Measurements from ENCODE around the gene MTA1. TPM values are rescaled to one million over a fixed set of nuclear protein-coding genes. Genes with fewer than 3 reads are reported as not detected.
A peak's percentile ranks its signal among the peaks of the same experiment; 100 is the strongest.

MTA1 gene
- total and polyA plus RNA-seq, 2 of the 8 experiments (the other 6 are each of a cell fraction or from before 2014, with no cell fraction given), result 73.9 to 221 TPM

DNA sequence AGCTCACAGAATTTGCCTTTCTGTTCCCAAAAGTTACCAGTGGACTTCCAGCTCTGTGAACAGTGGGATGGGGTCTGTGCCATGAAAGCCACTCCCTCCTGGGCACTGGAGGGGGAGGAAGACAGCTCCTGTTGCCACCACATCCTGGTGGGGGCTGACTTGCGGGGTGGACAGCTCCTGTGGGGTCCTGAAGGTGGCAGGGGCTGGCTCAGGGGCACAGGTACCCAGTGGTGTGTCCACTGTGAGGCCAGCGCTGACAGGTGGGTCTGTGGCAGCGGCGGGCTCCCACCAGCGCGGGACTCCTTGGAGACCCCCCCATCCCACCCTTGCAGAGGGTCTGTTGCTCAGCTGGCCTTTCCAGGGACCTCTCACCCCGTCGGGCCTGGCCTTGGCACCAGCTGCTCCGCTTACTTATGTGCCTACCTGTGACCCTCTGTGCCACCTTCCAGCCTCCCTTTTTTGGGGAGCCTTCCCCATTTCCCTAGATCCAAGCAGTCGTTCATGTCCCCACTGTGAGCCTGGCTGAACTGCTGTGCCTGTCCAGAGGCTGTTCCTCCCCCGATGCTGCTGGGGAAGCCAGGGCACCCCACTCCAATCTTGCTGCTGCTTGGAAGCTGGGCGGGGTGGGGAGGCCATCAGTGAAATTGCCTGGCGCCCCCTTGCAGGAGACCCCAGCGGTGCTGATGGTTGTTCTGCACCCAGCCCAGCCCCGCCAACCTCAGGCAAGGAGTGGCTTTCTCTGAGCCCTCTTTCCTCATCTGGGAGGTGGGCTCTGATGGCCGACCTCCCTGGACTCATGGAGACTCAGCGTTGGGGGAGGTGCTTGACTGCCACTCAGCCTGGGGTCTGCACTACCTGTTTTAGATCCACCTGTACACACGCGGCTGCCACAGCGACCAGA, 73.6 kb downstream of the MTA1 start:
- H2BK12ac ChIP-seq (ENCODE audit: low read depth, low read length), result no peak overlapping the region
- peaks cover 0 to 10% of the 10 kb centered on the region in 2 experiments for H4K20me1 ChIP-seq (replicated peaks in 1 of 2; ENCODE audit: control insufficient read depth in 1 of 2, insufficient read depth in 2 of 2, low read length in 2 of 2)
- H3K27me3 ChIP-seq (replicated peaks in 1 of 4; ENCODE audit: control insufficient read depth in 3 of 4, extremely low read depth in 1 of 4, insufficient read depth in 3 of 4, low read length in 3 of 4), result peaks cover under 1 to 9% (median 8%) of the 10 kb centered on the region in 4 experiments
- no peak overlapping the region for H3K4ac ChIP-seq (replicated peaks; ENCODE audit: insufficient read length, low read depth, low read length)
- no peak overlapping the region for H2BK5ac ChIP-seq (ENCODE audit: low read depth, low read length)
- no peak overlapping the region for H2AK5ac ChIP-seq (ENCODE audit: low read depth, low read length)
- no peak overlapping the region for H4K5ac ChIP-seq (ENCODE audit: insufficient read length, low read depth, low read length)
- 88% methylated on average over 20 of the region's 20 CpGs; no CpG with 5 or more reads in 1 of the 2 experiments for WGBS, 2 experiments (ENCODE audit: extremely low coverage in 1 of 2, insufficient coverage in 1 of 2, insufficient read length in 1 of 2, insufficient replicate concordance in 2 of 2, low coverage in 1 of 2, low lambda C conversion rate in 2 of 2, missing lambda C conversion rate in 1 of 2)
- POLR2A ChIA-PET (ENCODE audit: partially characterized antibody), result interaction anchor here (1.0 to 1.3 kb wide), 3 partner anchors 8 to 9 kb away, joined by 3 read pairs; no protein-coding TSS in a partner anchor
- no peaks in the 10 kb centered on the region for H3K79me2 ChIP-seq (ENCODE audit: control insufficient read depth in 1 of 2, insufficient read depth in 2 of 2, low read length in 2 of 2)
- no peaks in the 10 kb centered on the region for H3K79me1 ChIP-seq (ENCODE audit: low read depth, low read length)
- no peak overlapping the region for H3K4me2 ChIP-seq (ENCODE audit: insufficient read depth in 1 of 2, low read depth in 2 of 2, low read length in 2 of 2)
- H2AFZ ChIP-seq (ENCODE audit: low read length), result no peak overlapping the region
- no peaks in the 10 kb centered on the region; a peak in 2 of 8 replicates for H3K36me3 ChIP-seq (ENCODE audit: control insufficient read depth in 2 of 4, insufficient read depth in 4 of 4, low read length in 3 of 4)
- no peak overlapping the region for H3K18ac ChIP-seq (ENCODE audit: extremely low read depth, low read length)
- H3K4me1 ChIP-seq (replicated peaks in 1 of 4; ENCODE audit: control insufficient read depth in 3 of 4, insufficient read depth in 4 of 4, low read length in 3 of 4), result peaks cover 0 to 5% (median 2%) of the 10 kb centered on the region in 4 experiments; a peak in 4 of 7 replicates
- no peak overlapping the region for H3K4me3 ChIP-seq (ENCODE audit: extremely low read depth in 1 of 4, insufficient read depth in 2 of 4, low read depth in 3 of 4, low read length in 4 of 4)
- no peak overlapping the region for H3K23ac ChIP-seq (ENCODE audit: insufficient read length)
- no peak overlapping the region for H3K27ac ChIP-seq (ENCODE audit: low read depth, low read length)
- no peak overlapping the region for H3K56ac ChIP-seq (replicated peaks; ENCODE audit: insufficient read length, low read depth, low read length)
- no peak overlapping the region for H4K8ac ChIP-seq (ENCODE audit: extremely low read depth, insufficient read depth, low read length)
- H3K9me3 ChIP-seq (ENCODE audit: insufficient read depth in 2 of 2, low read depth in 1 of 2, low read length in 1 of 2), result no peaks in the 10 kb centered on the region
- H2BK20ac ChIP-seq (ENCODE audit: low read length), result no peak overlapping the region
- TF ChIP-seq, protein P1, sequence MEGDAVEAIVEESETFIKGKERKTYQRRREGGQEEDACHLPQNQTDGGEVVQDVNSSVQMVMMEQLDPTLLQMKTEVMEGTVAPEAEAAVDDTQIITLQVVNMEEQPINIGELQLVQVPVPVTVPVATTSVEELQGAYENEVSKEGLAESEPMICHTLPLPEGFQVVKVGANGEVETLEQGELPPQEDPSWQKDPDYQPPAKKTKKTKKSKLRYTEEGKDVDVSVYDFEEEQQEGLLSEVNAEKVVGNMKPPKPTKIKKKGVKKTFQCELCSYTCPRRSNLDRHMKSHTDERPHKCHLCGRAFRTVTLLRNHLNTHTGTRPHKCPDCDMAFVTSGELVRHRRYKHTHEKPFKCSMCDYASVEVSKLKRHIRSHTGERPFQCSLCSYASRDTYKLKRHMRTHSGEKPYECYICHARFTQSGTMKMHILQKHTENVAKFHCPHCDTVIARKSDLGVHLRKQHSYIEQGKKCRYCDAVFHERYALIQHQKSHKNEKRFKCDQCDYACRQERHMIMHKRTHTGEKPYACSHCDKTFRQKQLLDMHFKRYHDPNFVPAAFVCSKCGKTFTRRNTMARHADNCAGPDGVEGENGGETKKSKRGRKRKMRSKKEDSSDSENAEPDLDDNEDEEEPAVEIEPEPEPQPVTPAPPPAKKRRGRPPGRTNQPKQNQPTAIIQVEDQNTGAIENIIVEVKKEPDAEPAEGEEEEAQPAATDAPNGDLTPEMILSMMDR (IDR thresholded peaks at IDR 0.05; ENCODE audit: control extremely low read depth in 1 of 3, insufficient read depth in 1 of 3, low read depth in 1 of 3, low read length in 3 of 3), result peak in 1 of 3 experiments; percentile 3; a peak in 1 of 4 replicates
- no peak for TF ChIP-seq ZNF274 (IDR thresholded peaks at IDR 0.05; ENCODE audit: borderline replicate concordance, extremely low read depth, low read length)
- no peak for DNase-seq (ENCODE audit: low read depth in 1 of 2, low spot score in 2 of 2)
- no peak overlapping the region for H2BK15ac ChIP-seq (ENCODE audit: low read length)
- H4K91ac ChIP-seq (replicated peaks; ENCODE audit: insufficient read length, low read length), result no peak overlapping the region
- peaks cover 5% of the 10 kb centered on the region; the same call in 1 of the 2 replicates for H3K23me2 ChIP-seq (ENCODE audit: low read depth, low read length)
- FAIRE-seq, result no peak
- H2BK120ac ChIP-seq (replicated peaks; ENCODE audit: low read depth, low read length), result no peak overlapping the region
- H3K14ac ChIP-seq (ENCODE audit: insufficient read length), result no peak overlapping the region
- no peak overlapping the region; a peak in 1 of 7 replicates for H3K9ac ChIP-seq (replicated peaks in 1 of 4; ENCODE audit: extremely low read depth in 1 of 4, low read depth in 3 of 4, low read length in 3 of 4)
- CTCF ChIA-PET (ENCODE audit: partially characterized antibody), result interaction anchor here (1.1 to 2.2 kb wide), 5 partner anchors 12 to 122 kb away, joined by 3 to 15 read pairs (median 4); no protein-coding TSS in a partner anchor

Data from H1 (cell line).